ENCODE measurements around the gene RHEB.

RHEB gene

DNA sequence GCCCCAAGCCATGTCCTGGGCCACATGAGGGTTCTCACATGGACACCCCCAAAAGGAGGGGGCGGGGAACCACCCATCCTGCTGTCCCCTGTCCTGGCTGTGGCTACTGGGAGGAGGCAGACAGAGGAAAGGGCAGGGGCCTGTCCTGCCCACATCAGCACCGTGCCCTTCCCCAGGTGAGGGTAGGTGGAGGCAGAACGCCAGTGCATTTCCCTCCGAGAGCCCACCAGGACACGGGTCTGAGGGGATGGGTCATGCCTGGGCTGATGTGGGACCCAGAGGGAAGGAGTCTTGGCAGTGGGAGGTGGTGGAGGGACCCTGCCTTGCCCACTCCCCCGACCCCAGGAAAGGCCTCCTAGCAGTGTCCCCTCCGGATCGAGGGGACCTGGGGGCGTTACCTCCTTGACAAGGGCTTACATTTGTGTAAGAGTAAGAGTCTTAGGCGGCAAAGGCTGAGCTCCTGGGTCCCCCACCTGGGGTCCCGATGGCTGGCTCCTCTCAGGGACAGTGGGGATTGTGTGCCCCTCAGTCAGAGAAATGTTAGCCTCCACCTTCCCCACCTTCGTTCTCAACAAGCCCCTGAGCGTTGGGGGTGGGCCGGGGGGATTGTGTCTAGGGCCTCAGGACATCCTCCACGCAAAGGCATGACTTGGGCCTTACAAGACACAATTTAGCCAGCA is 85.8 kb downstream of the RHEB start:
- TF ChIP-seq CTCF (IDR thresholded peaks at IDR 0.05; ENCODE audit: low read depth, low read length, missing control alignments): no peak
- DNase-seq (ENCODE audit: low read depth): no peak

DNA sequence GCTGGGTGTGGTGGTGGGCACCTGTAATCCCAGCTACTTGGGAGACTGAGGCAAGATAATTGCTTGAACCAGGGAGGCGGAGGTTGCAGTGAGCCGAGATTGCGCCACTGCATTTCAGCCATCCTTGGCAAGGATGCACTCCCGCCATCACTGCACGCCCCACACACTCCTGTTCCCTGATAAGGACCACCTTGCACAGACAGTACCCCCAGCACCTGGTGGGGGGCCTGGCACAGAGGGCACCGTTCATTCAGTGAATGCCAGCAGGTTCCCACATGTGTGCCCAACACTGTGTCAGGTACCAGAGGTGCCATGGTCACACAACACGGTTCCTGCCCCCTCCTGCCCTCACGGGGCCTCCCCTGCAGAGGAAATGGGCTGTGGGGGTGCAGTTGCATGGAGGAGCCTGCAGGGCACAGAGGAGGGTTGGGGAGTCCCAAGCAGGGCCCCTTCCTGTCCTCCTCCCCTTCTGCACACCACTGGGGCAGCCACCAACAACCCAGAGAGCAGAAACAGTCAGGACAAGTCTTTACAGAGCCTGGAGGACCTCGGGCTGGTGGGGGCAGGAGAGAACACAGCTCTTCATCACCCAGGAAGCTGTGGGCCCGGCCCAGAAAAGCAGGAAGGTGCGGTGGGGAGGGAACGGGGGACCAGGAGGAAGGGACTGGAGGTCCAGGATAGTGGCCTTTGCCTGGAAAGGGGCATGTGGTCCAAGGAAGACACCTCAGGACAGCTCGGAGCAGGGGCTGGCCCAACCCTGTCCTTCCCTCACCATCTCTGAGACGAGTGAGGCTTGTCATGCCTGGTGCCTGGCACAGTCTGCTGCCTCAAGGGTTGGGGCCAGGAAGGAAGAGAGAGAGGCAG is 86.8 kb downstream of the RHEB start:
- DNase-seq (ENCODE audit: low read depth): no peak
- peak; percentile 67 for TF ChIP-seq CTCF (IDR thresholded peaks at IDR 0.05; ENCODE audit: low read depth, low read length, missing control alignments)

More for the DNA sequence above, 85.8 kb downstream of the RHEB start:
- H3K4me3 ChIP-seq (ENCODE audit: low read depth, low read length): no peak overlapping the region

DNA sequence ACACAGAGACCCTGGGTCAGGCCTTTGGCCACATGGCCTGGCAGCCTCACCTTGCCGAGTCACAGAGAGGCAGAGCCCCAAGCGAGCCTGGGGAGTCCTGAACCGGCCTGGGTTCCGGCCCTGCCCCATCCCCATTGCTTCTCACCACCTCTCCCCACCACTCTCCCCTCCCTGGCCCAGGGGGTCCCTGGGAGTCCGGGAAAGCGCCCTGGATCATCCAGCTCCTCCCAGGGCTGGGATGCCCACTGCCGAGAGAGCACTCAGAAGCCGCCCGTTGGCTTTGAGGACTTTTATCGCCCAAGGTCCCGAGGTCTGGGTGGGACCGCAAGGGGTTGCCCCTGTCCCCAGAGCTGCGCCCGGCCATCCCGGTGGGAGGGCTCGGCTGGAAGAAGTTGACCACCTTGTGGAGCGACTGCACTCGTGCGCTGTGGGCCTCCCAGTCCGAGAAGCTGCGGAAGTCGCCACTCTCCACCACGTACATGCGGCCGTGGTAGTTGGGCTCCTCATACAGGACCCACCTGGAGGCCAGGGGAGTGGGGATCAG is 87.9 kb downstream of the RHEB start:
- TF ChIP-seq CTCF (IDR thresholded peaks at IDR 0.05; ENCODE audit: low read depth, low read length, missing control alignments): no peak
- no peak overlapping the region for H3K4me3 ChIP-seq (ENCODE audit: low read depth, low read length)
- DNase-seq (ENCODE audit: low read depth): no peak

More for the DNA sequence above, 86.8 kb downstream of the RHEB start:
- H3K4me3 ChIP-seq (ENCODE audit: low read depth, low read length): no peak overlapping the region

DNA sequence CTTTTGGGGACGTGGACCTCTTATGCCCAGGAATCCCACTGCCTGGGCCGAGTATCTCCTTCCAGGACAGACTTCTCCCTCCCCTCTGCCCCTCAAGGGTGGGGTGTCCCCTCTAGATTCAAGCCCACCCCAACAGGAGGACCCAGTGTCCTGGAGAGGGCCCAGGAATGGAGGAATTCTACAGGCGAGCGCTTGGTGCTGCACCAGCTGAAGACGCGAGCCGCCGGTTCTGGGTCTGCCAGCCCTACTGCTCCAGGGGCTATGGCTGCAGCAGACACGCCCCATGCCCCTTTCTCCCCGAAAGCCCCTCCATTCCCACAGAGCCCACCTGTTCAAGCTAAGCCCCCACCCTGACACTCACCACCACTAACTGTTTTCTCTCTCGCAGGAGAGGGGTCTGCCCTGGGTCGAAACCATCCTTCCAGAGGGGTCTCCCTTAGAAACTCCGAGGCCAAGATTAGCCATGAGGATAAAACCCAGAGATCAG is 88.4 kb downstream of the RHEB start:
- TF ChIP-seq CTCF (IDR thresholded peaks at IDR 0.05; ENCODE audit: low read depth, low read length, missing control alignments): no peak
- no peak overlapping the region for H3K4me3 ChIP-seq (ENCODE audit: low read depth, low read length)
- no peak for DNase-seq (ENCODE audit: low read depth)

- H3K4me3 ChIP-seq (ENCODE audit: low read depth, low read length): no peak overlapping the region
- no peak for TF ChIP-seq CTCF (IDR thresholded peaks at IDR 0.05; ENCODE audit: low read depth, low read length, missing control alignments)
- no peak for DNase-seq (ENCODE audit: low read depth)
These were observed 89.1 kb downstream of the RHEB start for GRCh38 chr7:151430391-151431205.

GRCh38 chr7:151429560-151430331 is 89.9 kb downstream of the RHEB start:
- DNase-seq (ENCODE audit: low read depth): peak; percentile 36
- no peak for TF ChIP-seq CTCF (IDR thresholded peaks at IDR 0.05; ENCODE audit: low read depth, low read length, missing control alignments)
- no peak overlapping the region for H3K4me3 ChIP-seq (ENCODE audit: low read depth, low read length)

All from GM12864 (cell line).